ENCODE data around the gene DDB1. TPM values are rescaled to one million over a fixed set of nuclear protein-coding genes. Genes with fewer than 3 reads are reported as not detected.
A peak's percentile ranks its signal among the peaks of the same experiment; 100 is the strongest.

Gene DDB1
- total and polyA plus RNA-seq, 2 of the 13 experiments (the other 11 are each of a cell fraction or from before 2014, with no cell fraction given): 217 to 266 TPM

- TF ChIP-seq PAXIP1 (CRISPR knock-in tag; conservative IDR thresholded peaks at IDR 0.05) (peak; percentile 58; the same call in 1 of the 2 replicates), ZNF616 (CRISPR knock-in tag; IDR thresholded peaks at IDR 0.05; ENCODE audit: low read depth) (peak; percentile 44; the same call in 1 of the 2 replicates), KAT8 (CRISPR knock-in tag; IDR thresholded peaks at IDR 0.05) (peak; percentile 95), ZNF564 (CRISPR knock-in tag; IDR thresholded peaks at IDR 0.05) (peak; percentile 45; the same call in 1 of the 2 replicates), ZNF891 (CRISPR knock-in tag; IDR thresholded peaks at IDR 0.05) (peak; percentile 83; the same call in 1 of the 2 replicates), ZNF350 (CRISPR knock-in tag; IDR thresholded peaks at IDR 0.05; ENCODE audit: borderline replicate concordance, low read depth) (peak; percentile 87; the same call in 1 of the 2 replicates), NR2F2 (IDR thresholded peaks at IDR 0.05; ENCODE audit: borderline replicate concordance, low read depth) (0 out of 2 replicates have a peak, but pooled peaks have one; percentile 6), ZBTB42 (CRISPR knock-in tag; IDR thresholded peaks at IDR 0.05) (no peak), FOXK2 (IDR thresholded peaks at IDR 0.05) (no peak), NBN (conservative IDR thresholded peaks at IDR 0.05) (no peak), PLRG1 (conservative IDR thresholded peaks at IDR 0.05) (no peak), HMG20A (CRISPR knock-in tag; IDR thresholded peaks at IDR 0.05; ENCODE audit: borderline replicate concordance) (no peak), ZNF460 (CRISPR knock-in tag; IDR thresholded peaks at IDR 0.05; ENCODE audit: borderline replicate concordance) (no peak; the same call in 1 of the 2 replicates), PAX8 (CRISPR knock-in tag; IDR thresholded peaks at IDR 0.05; ENCODE audit: borderline replicate concordance) (0 out of 2 replicates have a peak, but pooled peaks have one; percentile 49), ZNF232 (CRISPR knock-in tag; IDR thresholded peaks at IDR 0.05; ENCODE audit: borderline replicate concordance) (peak; percentile 73; the same call in 1 of the 2 replicates), DNMT1 (CRISPR knock-in tag; IDR thresholded peaks at IDR 0.05) (no peak), POLR2A (IDR thresholded peaks at IDR 0.05; ENCODE audit: insufficient read depth in 1 of 2, low read depth in 2 of 2, low read length in 2 of 2) (peak; percentile 87 to 92), HDAC6 (IDR thresholded peaks at IDR 0.05; ENCODE audit: low read depth, low read length) (no peak), SMAD9 (CRISPR knock-in tag; IDR thresholded peaks at IDR 0.05) (no peak)
- TF ChIP-seq, protein P1, sequence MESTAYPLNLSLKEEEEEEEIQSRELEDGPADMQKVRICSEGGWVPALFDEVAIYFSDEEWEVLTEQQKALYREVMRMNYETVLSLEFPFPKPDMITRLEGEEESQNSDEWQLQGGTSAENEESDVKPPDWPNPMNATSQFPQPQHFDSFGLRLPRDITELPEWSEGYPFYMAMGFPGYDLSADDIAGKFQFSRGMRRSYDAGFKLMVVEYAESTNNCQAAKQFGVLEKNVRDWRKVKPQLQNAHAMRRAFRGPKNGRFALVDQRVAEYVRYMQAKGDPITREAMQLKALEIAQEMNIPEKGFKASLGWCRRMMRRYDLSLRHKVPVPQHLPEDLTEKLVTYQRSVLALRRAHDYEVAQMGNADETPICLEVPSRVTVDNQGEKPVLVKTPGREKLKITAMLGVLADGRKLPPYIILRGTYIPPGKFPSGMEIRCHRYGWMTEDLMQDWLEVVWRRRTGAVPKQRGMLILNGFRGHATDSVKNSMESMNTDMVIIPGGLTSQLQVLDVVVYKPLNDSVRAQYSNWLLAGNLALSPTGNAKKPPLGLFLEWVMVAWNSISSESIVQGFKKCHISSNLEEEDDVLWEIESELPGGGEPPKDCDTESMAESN (CRISPR knock-in tag; conservative IDR thresholded peaks at IDR 0.05): peak; percentile 95
- TF ChIP-seq, protein P2, sequence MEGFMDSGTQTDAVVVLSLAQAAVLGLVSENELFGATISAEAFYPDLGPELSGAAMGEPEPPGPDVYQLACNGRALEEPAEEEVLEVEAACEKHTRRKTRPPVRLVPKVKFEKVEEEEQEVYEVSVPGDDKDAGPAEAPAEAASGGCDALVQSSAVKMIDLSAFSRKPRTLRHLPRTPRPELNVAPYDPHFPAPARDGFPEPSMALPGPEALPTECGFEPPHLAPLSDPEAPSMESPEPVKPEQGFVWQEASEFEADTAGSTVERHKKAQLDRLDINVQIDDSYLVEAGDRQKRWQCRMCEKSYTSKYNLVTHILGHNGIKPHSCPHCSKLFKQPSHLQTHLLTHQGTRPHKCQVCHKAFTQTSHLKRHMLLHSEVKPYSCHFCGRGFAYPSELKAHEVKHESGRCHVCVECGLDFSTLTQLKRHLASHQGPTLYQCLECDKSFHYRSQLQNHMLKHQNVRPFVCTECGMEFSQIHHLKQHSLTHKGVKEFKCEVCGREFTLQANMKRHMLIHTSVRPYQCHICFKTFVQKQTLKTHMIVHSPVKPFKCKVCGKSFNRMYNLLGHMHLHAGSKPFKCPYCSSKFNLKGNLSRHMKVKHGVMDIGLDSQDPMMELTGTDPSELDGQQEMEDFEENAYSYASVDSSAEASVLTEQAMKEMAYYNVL (CRISPR knock-in tag; IDR thresholded peaks at IDR 0.05; ENCODE audit: borderline replicate concordance): no peak
- TF ChIP-seq, protein P3, sequence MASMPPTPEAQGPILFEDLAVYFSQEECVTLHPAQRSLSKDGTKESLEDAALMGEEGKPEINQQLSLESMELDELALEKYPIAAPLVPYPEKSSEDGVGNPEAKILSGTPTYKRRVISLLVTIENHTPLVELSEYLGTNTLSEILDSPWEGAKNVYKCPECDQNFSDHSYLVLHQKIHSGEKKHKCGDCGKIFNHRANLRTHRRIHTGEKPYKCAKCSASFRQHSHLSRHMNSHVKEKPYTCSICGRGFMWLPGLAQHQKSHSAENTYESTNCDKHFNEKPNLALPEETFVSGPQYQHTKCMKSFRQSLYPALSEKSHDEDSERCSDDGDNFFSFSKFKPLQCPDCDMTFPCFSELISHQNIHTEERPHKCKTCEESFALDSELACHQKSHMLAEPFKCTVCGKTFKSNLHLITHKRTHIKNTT (CRISPR knock-in tag; IDR thresholded peaks at IDR 0.05): no peak
Measured at GRCh38 chr11:61361741-61362541, 29.0 kb upstream of the DDB1 start, which contains the start of the genes CYB561A3 and TMEM138 (continued).
